SK-N-SH treated with all-trans-retinoic acid at 6 μM for 48 hours (cell line): ENCODE measurements around the gene NSD1.

Source experiments
- ATAC-seq: fragments of 200-7000 bp; cut with Tn5 transposase; 3 replicates; pipeline ENCODE4 v1.9.1; 2020; ENCODE audit warnings: mild to moderate bottlenecking, moderate library complexity
- BACH2 ChIP-seq: fragments of 250-450 bp; sonication (Bioruptor Pico); IDR thresholded peaks from 2 replicates; pipeline ENCODE4 v1.9.0; 2021; ENCODE audit warnings: mild to moderate bottlenecking, borderline replicate concordance
- CREB5 ChIP-seq: fragments of 250-450 bp; sonication (Bioruptor Pico); IDR thresholded peaks from 2 replicates; pipeline ENCODE4 v1.5.1; 2020; ENCODE audit warnings: low read depth, mild to moderate bottlenecking, moderate library complexity
- CSDC2 ChIP-seq: fragments of 250-450 bp; sonication (Bioruptor Pico); IDR thresholded peaks from 2 replicates; pipeline ENCODE4 v1.5.0; 2020; ENCODE audit warnings: mild to moderate bottlenecking, moderate library complexity
- ESRRG ChIP-seq: fragments of 250-450 bp; sonication (Bioruptor Pico); IDR thresholded peaks from 2 replicates; pipeline ENCODE4 v1.6.1; 2021; ENCODE audit warnings: mild to moderate bottlenecking
- GLIS3 ChIP-seq: fragments of 250-450 bp; sonication (Bioruptor Pico); IDR thresholded peaks from 2 replicates; pipeline ENCODE4 v1.5.0; 2020; ENCODE audit warnings: mild to moderate bottlenecking, moderate library complexity
- ISL1 ChIP-seq: fragments of 250-450 bp; sonication (Bioruptor Pico); IDR thresholded peaks from 2 replicates; pipeline ENCODE4 v2.1.2; 2022; ENCODE audit warnings: mild to moderate bottlenecking, moderate library complexity
- OSR1 ChIP-seq: fragments of 250-450 bp; sonication (Bioruptor Pico); IDR thresholded peaks from 2 replicates; pipeline ENCODE4 v1.8.0; 2022; ENCODE audit warnings: moderate library complexity, mild to moderate bottlenecking, inconsistent platforms
- POU6F1 ChIP-seq: fragments of 250-450 bp; sonication (Bioruptor Pico); IDR thresholded peaks from 2 replicates; pipeline ENCODE4 v1.8.0; 2021; ENCODE audit warnings: low read depth, mild to moderate bottlenecking, moderate library complexity, borderline replicate concordance
- PPARA ChIP-seq: fragments of 250-450 bp; sonication (Bioruptor Pico); IDR thresholded peaks from 2 replicates; pipeline ENCODE4 v1.5.0; 2020; ENCODE audit warnings: mild to moderate bottlenecking, borderline replicate concordance
- RARB ChIP-seq: fragments of 250-450 bp; sonication (Bioruptor Pico); IDR thresholded peaks from 2 replicates; pipeline ENCODE4 v1.8.0; 2021; ENCODE audit warnings: mild to moderate bottlenecking, moderate library complexity
- TCF4 ChIP-seq: fragments of 250-450 bp; sonication (Bioruptor Pico); IDR thresholded peaks from 2 replicates; pipeline ENCODE4 v1.8.0; 2021; ENCODE audit warnings: mild to moderate bottlenecking, moderate library complexity, borderline replicate concordance
- TOX ChIP-seq: fragments of 250-450 bp; sonication (Bioruptor Pico); IDR thresholded peaks from 2 replicates; pipeline ENCODE4 v1.8.0; 2021; ENCODE audit warnings: mild to moderate bottlenecking, moderate library complexity, borderline replicate concordance
- ZC3H10 ChIP-seq: fragments of 250-450 bp; sonication (Bioruptor Pico); IDR thresholded peaks from 2 replicates; pipeline ENCODE4 v1.5.1; 2021; ENCODE audit warnings: mild to moderate bottlenecking, moderate library complexity
- ZFP3 ChIP-seq: fragments of 250-450 bp; sonication (Bioruptor Pico); IDR thresholded peaks from 2 replicates; pipeline ENCODE4 v1.5.0; 2020; ENCODE audit warnings: mild to moderate bottlenecking, moderate library complexity
- ZFP30 ChIP-seq: fragments of 450-650 bp; formaldehyde crosslinking; IDR thresholded peaks from 2 replicates; pipeline ENCODE4 v1.5.0; 2022; ENCODE audit warnings: mild to moderate bottlenecking, moderate library complexity
- ZNF565 ChIP-seq: fragments of 450-650 bp; formaldehyde crosslinking; conservative IDR thresholded peaks from 2 replicates; pipeline ENCODE4 v1.5.0; 2020; ENCODE audit warnings: low read depth, mild to moderate bottlenecking, moderate library complexity
- ZNF70 ChIP-seq: fragments of 450-650 bp; formaldehyde crosslinking; IDR thresholded peaks from 2 replicates; pipeline ENCODE4 v1.5.0; 2020; ENCODE audit warnings: mild to moderate bottlenecking, moderate library complexity
- ZNF8 ChIP-seq: fragments of 450-650 bp; formaldehyde crosslinking; IDR thresholded peaks from 2 replicates; pipeline ENCODE4 v1.5.0; 2020; ENCODE audit warnings: mild to moderate bottlenecking, moderate library complexity
- TF ChIP-seq, protein P1 (sequence below): fragments of 250-450 bp; sonication (Bioruptor Pico); IDR thresholded peaks from 2 replicates; pipeline ENCODE4 v1.8.0; 2020; ENCODE audit warnings: mild to moderate bottlenecking, moderate library complexity, borderline replicate concordance
- TF ChIP-seq, protein P2 (sequence below): fragments of 250-450 bp; sonication (Bioruptor Pico); IDR thresholded peaks from 2 replicates; pipeline ENCODE4 v1.5.0; 2020; ENCODE audit warnings: mild to moderate bottlenecking, moderate library complexity

Gene NSD1

GRCh38 chr5:177306674-177307543 lies 173.3 kb downstream of the NSD1 start:
- ATAC-seq = no peak
- TF ChIP-seq CREB5 = 0 out of 2 replicates have a peak, but pooled peaks have one; percentile 38
- no peak for TF ChIP-seq ZC3H10

DNA sequence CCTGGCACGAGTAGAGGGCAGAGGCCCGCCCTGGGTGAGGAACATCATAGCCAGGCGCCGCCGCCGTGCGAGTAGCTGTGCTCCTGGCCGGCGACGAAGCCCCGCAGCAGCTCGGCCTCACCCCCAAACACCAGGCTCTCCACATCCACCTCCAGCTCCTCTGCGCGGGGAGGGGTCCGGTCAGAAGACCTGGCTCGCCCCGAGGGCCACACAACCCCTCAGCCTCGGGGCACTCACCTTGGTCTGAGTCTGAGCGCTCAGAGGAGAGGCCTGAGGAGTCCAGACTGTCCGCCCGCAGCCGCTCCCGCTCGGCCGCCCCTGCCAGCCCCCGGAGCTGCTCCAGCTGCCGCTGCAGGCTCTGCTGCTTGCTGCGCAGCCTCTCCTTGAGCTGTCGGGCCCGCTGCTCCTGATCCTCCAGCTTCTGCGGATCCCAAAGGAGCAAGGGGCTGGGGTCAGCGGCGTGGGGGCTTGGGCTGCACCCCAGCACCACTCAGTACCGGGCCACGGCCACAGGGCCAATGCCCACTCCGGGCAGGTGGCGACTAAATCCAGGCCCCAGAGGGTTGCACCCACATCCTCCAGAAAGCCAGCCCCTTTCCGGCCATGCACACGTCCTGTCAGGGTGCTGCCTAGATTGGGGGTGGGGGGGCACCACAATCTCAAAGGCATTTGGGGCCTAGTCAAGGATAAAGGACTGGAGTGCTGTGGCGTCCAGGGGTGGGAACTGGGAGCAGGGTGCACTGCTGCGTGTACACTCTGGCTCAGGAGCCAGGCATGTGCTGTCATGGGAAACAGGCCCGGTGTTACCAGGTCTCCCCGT lies 174.2 kb downstream of the NSD1 start:
- ATAC-seq = no peak
- no peak for TF ChIP-seq TOX (CRISPR knock-in tag)
- TF ChIP-seq ZNF70 (CRISPR knock-in tag) = no peak
- TF ChIP-seq ZC3H10 = no peak
- no peak for TF ChIP-seq PPARA (CRISPR knock-in tag)
- TF ChIP-seq ZFP3 (CRISPR knock-in tag) = no peak
- TF ChIP-seq ZFP30 (CRISPR knock-in tag) = no peak
- TF ChIP-seq TCF4 (CRISPR knock-in tag) = no peak
- no peak for TF ChIP-seq CSDC2 (CRISPR knock-in tag)
- TF ChIP-seq, protein P1, sequence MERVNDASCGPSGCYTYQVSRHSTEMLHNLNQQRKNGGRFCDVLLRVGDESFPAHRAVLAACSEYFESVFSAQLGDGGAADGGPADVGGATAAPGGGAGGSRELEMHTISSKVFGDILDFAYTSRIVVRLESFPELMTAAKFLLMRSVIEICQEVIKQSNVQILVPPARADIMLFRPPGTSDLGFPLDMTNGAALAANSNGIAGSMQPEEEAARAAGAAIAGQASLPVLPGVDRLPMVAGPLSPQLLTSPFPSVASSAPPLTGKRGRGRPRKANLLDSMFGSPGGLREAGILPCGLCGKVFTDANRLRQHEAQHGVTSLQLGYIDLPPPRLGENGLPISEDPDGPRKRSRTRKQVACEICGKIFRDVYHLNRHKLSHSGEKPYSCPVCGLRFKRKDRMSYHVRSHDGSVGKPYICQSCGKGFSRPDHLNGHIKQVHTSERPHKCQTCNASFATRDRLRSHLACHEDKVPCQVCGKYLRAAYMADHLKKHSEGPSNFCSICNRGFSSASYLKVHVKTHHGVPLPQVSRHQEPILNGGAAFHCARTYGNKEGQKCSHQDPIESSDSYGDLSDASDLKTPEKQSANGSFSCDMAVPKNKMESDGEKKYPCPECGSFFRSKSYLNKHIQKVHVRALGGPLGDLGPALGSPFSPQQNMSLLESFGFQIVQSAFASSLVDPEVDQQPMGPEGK (CRISPR knock-in tag) = no peak
- TF ChIP-seq ESRRG = no peak
- TF ChIP-seq BACH2 = no peak
- no peak for TF ChIP-seq RARB
- no peak for TF ChIP-seq ZNF565 (CRISPR knock-in tag)
- TF ChIP-seq ISL1 (CRISPR knock-in tag) = no peak
- no peak for TF ChIP-seq OSR1 (CRISPR knock-in tag)

DNA sequence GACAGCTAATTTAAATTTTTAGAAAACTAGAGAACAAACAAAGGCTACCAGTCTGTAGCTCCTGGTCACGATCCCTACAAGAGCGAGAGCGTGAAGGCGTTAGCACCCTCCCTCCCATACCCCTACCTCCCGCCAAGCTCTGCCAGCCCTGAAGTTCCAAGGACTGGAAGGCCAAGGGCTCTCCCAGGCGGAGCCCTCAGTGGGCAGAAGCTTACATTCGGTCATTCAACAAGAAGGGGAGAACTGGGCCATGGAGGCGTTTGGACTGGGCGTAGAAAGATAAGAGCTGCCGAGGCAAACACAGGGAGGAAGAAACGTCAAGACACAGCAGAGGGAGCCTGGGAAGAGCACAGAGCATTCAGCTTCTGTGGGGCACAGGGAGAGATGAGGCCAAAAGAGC lies 175.2 kb downstream of the NSD1 start:
- no peak for ATAC-seq
- TF ChIP-seq ZFP30 (CRISPR knock-in tag) = no peak
- TF ChIP-seq ISL1 (CRISPR knock-in tag) = no peak
- TF ChIP-seq CSDC2 (CRISPR knock-in tag) = no peak
- TF ChIP-seq ZNF565 (CRISPR knock-in tag) = no peak
- TF ChIP-seq OSR1 (CRISPR knock-in tag) = no peak
- TF ChIP-seq ZNF70 (CRISPR knock-in tag) = no peak
- TF ChIP-seq, protein P2, sequence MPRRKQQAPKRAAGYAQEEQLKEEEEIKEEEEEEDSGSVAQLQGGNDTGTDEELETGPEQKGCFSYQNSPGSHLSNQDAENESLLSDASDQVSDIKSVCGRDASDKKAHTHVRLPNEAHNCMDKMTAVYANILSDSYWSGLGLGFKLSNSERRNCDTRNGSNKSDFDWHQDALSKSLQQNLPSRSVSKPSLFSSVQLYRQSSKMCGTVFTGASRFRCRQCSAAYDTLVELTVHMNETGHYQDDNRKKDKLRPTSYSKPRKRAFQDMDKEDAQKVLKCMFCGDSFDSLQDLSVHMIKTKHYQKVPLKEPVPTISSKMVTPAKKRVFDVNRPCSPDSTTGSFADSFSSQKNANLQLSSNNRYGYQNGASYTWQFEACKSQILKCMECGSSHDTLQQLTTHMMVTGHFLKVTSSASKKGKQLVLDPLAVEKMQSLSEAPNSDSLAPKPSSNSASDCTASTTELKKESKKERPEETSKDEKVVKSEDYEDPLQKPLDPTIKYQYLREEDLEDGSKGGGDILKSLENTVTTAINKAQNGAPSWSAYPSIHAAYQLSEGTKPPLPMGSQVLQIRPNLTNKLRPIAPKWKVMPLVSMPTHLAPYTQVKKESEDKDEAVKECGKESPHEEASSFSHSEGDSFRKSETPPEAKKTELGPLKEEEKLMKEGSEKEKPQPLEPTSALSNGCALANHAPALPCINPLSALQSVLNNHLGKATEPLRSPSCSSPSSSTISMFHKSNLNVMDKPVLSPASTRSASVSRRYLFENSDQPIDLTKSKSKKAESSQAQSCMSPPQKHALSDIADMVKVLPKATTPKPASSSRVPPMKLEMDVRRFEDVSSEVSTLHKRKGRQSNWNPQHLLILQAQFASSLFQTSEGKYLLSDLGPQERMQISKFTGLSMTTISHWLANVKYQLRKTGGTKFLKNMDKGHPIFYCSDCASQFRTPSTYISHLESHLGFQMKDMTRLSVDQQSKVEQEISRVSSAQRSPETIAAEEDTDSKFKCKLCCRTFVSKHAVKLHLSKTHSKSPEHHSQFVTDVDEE (CRISPR knock-in tag) = no peak

DNA sequence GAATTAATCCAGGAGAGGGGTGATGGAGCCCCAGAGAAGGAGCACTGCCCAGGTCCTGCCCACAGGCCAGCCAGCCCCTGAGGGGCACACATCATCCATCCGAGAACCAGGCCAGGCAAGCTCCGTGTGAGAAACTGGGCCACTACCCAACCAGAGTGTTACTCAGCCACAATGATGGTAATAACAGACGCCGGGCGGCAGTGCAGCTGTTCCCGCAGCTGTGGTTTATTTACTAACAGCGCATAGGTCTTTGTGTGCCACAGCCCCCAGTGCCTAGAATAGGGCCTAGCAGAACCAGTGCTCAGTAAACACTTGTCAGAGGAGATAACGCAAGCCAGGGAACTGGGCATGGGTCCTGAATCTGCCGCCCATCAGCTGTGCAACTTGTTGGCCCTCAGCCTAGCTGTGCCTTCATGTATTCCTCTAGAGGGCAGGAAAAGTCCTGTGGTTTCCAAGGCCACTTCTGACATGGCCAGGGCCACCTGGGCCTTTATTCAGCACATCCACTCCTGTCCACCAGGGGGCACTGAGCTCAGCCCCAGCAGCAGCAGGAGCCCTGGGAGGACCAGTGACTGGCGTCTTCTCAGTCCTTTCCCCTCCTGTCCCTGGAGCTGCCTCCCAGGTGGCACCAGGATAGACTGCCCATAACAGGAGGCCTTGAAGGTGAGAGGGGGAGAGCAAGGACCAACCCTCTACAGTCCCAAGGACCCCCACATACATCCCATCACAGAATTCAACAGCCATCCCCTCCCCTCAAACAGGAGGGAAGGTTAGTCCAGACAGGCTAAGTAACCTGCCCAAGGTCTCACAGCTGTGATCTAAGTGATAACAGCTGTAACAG lies 176.0 kb downstream of the NSD1 start:
- ATAC-seq = peak; percentile 48
- TF ChIP-seq ZC3H10 = no peak
- TF ChIP-seq ZNF8 (CRISPR knock-in tag) = no peak
- TF ChIP-seq, protein P2 (CRISPR knock-in tag) = no peak
- TF ChIP-seq POU6F1 (CRISPR knock-in tag) = no peak
- TF ChIP-seq CSDC2 (CRISPR knock-in tag) = no peak
- TF ChIP-seq, protein P1 (CRISPR knock-in tag) = no peak
- TF ChIP-seq GLIS3 (CRISPR knock-in tag) = no peak
